ENCODE results near the gene ZBTB44.
"Not testable (repeated sequence)": the region's sequence is repeated elsewhere in the genome, so short reads cannot be mapped to it uniquely, and the experiment has no call there.

ZBTB44 gene

GRCh38 chr11:130199792-130200191, 114.9 kb downstream of the ZBTB44 start:
- no peak for DNase-seq (ENCODE audit: low read depth)

GRCh38 chr11:130198964-130199363, 115.8 kb downstream of the ZBTB44 start:
- DNase-seq (ENCODE audit: low read depth), result no peak

GRCh38 chr11:130198292-130198691, 116.4 kb downstream of the ZBTB44 start:
- DNase-seq (ENCODE audit: low read depth), result no peak

GRCh38 chr11:130197386-130198035, 117.2 kb downstream of the ZBTB44 start:
- no peak for DNase-seq (ENCODE audit: low read depth)

GRCh38 chr11:130194241-130195023, 120.3 kb downstream of the ZBTB44 start:
- no peak for DNase-seq (ENCODE audit: low read depth)

GRCh38 chr11:130193551-130193950, 121.2 kb downstream of the ZBTB44 start:
- DNase-seq (ENCODE audit: low read depth), result not testable (repeated sequence)

GRCh38 chr11:130192845-130193267, 121.9 kb downstream of the ZBTB44 start:
- DNase-seq (ENCODE audit: low read depth), result no peak

GRCh38 chr11:130191896-130192295, 122.8 kb downstream of the ZBTB44 start:
- DNase-seq (ENCODE audit: low read depth), result no peak

GRCh38 chr11:130190371-130190881, 124.3 kb downstream of the ZBTB44 start:
- no peak for DNase-seq (ENCODE audit: low read depth)

- no peak for DNase-seq (ENCODE audit: low read depth)
Measured at GRCh38 chr11:130189492-130190210, 125.1 kb downstream of the ZBTB44 start.

- DNase-seq (ENCODE audit: low read depth), result no peak
Measured at GRCh38 chr11:130188585-130189347, 126.0 kb downstream of the ZBTB44 start.

GRCh38 chr11:130188047-130188446, 126.7 kb downstream of the ZBTB44 start:
- DNase-seq (ENCODE audit: low read depth), result no peak

GRCh38 chr11:130187096-130187495, 127.6 kb downstream of the ZBTB44 start:
- no peak for DNase-seq (ENCODE audit: low read depth)

GRCh38 chr11:130183878-130184610, 130.7 kb downstream of the ZBTB44 start:
- no peak for DNase-seq (ENCODE audit: low read depth)

- DNase-seq (ENCODE audit: low read depth), result no peak
Measured at GRCh38 chr11:130181295-130182272, 133.1 kb downstream of the ZBTB44 start.

- DNase-seq (ENCODE audit: low read depth), result no peak
Measured at GRCh38 chr11:130180896-130181294, 133.8 kb downstream of the ZBTB44 start.

GRCh38 chr11:130180491-130180890, 134.2 kb downstream of the ZBTB44 start:
- no peak for DNase-seq (ENCODE audit: low read depth)

GRCh38 chr11:130179396-130180306, 135.1 kb downstream of the ZBTB44 start:
- DNase-seq (ENCODE audit: low read depth), result no peak

All from stimulated activated CD8-positive, alpha-beta memory T cell treated with anti-CD3 and anti-CD28 coated beads, Interleukin-12 subunit alpha, Interleukin-12 subunit beta, amount 100 ng/mL, for 4 hours (primary cell).